Measurements from ENCODE around the gene CYP2C8.

GRCh38 chr10:94997741-94998174, 71.5 kb downstream of the CYP2C8 start:
- no peak for TF ChIP-seq CTCF (conservative IDR thresholded peaks at IDR 0.05 in 1 of 2, IDR thresholded peaks at IDR 0.05 in 1 of 2; ENCODE audit: low read depth in 1 of 2, low read length in 2 of 2)
- TF ChIP-seq EZH2 (IDR thresholded peaks at IDR 0.05; ENCODE audit: low read length, missing control alignments) = no peak
